DOHH2 (cell line): ENCODE measurements around the gene TAF1A.

Experiments
- H3F3A ChIP-seq: fragments of 200-600 bp; sonication (generic), shearing (Covaris generic); 2 replicates; pipeline ENCODE4 v1.6.0; 2016; ENCODE audit warnings: antibody characterized with exemption, mild to moderate bottlenecking; ENCODE audit not compliant: control insufficient read depth, insufficient read depth
- H3K27ac ChIP-seq: fragments of 200-600 bp; sonication (generic); 2 replicates; pipeline ENCODE4 v1.5.1; 2014; ENCODE audit warnings: low read depth, mild to moderate bottlenecking, low read length, moderate library complexity
- H3K27me3 ChIP-seq: fragments of 200-600 bp; sonication (generic); 2 replicates; pipeline ENCODE4 v1.6.1; 2014; ENCODE audit warnings: mild to moderate bottlenecking, low read length, mixed read lengths; ENCODE audit not compliant: control insufficient read depth
- H3K36me3 ChIP-seq: fragments of 200-600 bp; sonication (generic); 2 replicates; pipeline ENCODE4 v1.6.1; 2014; ENCODE audit warnings: mild to moderate bottlenecking, low read length, moderate library complexity, mixed read lengths; ENCODE audit not compliant: control insufficient read depth
- H3K4me1 ChIP-seq: fragments of 200-600 bp; sonication (generic); 2 replicates; pipeline ENCODE4 v1.6.1; 2014; ENCODE audit warnings: mild to moderate bottlenecking, low read length, mixed read lengths; ENCODE audit not compliant: control insufficient read depth
- H3K4me2 ChIP-seq: fragments of 200-600 bp; sonication (generic); 2 replicates; pipeline ENCODE4 v1.6.0; 2014; ENCODE audit warnings: mild to moderate bottlenecking, low read length, moderate library complexity
- H3K4me3 ChIP-seq: fragments of 200-600 bp; sonication (generic); 2 replicates; pipeline ENCODE4 v1.5.1; 2014; ENCODE audit warnings: mild to moderate bottlenecking, low read length, mixed read lengths
- H3K79me2 ChIP-seq: fragments of 200-600 bp; sonication (generic); 2 replicates; pipeline ENCODE4 v1.6.1; 2014; ENCODE audit warnings: mild to moderate bottlenecking, low read length, mixed read lengths; ENCODE audit not compliant: control insufficient read depth
- H3K9me2 ChIP-seq: fragments of 200-600 bp; sonication (generic); replicated peaks from 2 replicates; pipeline ENCODE4 v1.6.1; 2014; ENCODE audit warnings: mild to moderate bottlenecking, low read length, mixed read lengths; ENCODE audit not compliant: control insufficient read depth
- H3K9me3 ChIP-seq: fragments of 200-600 bp; sonication (generic); 2 replicates; pipeline ENCODE4 v1.6.1; 2014; ENCODE audit warnings: antibody characterized with exemption, low read length, mixed read lengths; ENCODE audit not compliant: control insufficient read depth, insufficient read depth
- H4K20me1 ChIP-seq: fragments of 200-600 bp; sonication (generic); 2 replicates; pipeline ENCODE4 v1.6.0; 2014; ENCODE audit warnings: low read depth, mild to moderate bottlenecking, antibody characterized with exemption, low read length, moderate library complexity; ENCODE audit not compliant: control insufficient read depth, insufficient read depth
- EZH2phosphoT487 ChIP-seq: fragments of 200-600 bp; sonication (generic); IDR thresholded peaks from 2 replicates; pipeline ENCODE4 v1.6.1; 2017; ENCODE audit warnings: borderline replicate concordance, mild to moderate bottlenecking, antibody characterized with exemption, low read length, moderate library complexity, mixed read lengths
- TF ChIP-seq, protein P1 (sequence below): fragments of 200-600 bp; sonication (generic); IDR thresholded peaks from one replicate; pipeline ENCODE4 v1.5.1; 2014; ENCODE audit warnings: antibody characterized with exemption, mild to moderate bottlenecking, low read depth, low read length; ENCODE audit not compliant: poor library complexity, severe bottlenecking

The TAF1A gene

DNA sequence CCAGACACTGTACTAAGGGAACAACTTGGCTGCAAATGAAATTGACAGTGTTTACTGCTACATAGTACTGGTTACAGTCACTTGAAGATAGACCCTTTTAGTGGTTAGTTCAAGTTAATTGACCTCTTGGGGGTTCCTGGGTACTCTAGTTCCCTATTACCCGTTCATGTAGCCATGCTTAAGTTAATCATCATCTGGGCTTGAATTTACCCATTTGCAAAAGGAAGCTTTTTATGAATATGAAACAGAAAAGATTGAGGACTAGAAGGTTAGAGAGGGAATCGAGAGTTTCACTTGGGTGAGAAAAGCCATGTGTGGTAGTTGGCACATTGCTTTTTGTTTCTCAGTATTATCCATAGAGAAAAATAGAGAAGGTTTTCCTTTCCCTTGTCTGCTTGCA is 30.8 kb upstream of the TAF1A start:
- Histone ChIP-seq H3K9me3 (no peaks in the 10 kb centered on the region), H3F3A (peaks cover 4% of the 10 kb centered on the region; the same call in 1 of the 2 replicates), H4K20me1 (no peaks in the 10 kb centered on the region), H3K79me2 (peaks cover 11% of the 10 kb centered on the region), H3K4me1 (peaks cover 19% of the 10 kb centered on the region), H3K27me3 (peaks cover 8% of the 10 kb centered on the region; the same call in 1 of the 2 replicates), H3K4me3 (no peak overlapping the region), H3K4me2 (no peak overlapping the region), H3K27ac (no peak overlapping the region), H3K36me3 (peaks cover 5% of the 10 kb centered on the region; the same call in 1 of the 2 replicates), H3K9me2 (no peaks in the 10 kb centered on the region)
- no peak for TF ChIP-seq EZH2phosphoT487
- TF ChIP-seq, protein P1, sequence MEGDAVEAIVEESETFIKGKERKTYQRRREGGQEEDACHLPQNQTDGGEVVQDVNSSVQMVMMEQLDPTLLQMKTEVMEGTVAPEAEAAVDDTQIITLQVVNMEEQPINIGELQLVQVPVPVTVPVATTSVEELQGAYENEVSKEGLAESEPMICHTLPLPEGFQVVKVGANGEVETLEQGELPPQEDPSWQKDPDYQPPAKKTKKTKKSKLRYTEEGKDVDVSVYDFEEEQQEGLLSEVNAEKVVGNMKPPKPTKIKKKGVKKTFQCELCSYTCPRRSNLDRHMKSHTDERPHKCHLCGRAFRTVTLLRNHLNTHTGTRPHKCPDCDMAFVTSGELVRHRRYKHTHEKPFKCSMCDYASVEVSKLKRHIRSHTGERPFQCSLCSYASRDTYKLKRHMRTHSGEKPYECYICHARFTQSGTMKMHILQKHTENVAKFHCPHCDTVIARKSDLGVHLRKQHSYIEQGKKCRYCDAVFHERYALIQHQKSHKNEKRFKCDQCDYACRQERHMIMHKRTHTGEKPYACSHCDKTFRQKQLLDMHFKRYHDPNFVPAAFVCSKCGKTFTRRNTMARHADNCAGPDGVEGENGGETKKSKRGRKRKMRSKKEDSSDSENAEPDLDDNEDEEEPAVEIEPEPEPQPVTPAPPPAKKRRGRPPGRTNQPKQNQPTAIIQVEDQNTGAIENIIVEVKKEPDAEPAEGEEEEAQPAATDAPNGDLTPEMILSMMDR = no peak

DNA sequence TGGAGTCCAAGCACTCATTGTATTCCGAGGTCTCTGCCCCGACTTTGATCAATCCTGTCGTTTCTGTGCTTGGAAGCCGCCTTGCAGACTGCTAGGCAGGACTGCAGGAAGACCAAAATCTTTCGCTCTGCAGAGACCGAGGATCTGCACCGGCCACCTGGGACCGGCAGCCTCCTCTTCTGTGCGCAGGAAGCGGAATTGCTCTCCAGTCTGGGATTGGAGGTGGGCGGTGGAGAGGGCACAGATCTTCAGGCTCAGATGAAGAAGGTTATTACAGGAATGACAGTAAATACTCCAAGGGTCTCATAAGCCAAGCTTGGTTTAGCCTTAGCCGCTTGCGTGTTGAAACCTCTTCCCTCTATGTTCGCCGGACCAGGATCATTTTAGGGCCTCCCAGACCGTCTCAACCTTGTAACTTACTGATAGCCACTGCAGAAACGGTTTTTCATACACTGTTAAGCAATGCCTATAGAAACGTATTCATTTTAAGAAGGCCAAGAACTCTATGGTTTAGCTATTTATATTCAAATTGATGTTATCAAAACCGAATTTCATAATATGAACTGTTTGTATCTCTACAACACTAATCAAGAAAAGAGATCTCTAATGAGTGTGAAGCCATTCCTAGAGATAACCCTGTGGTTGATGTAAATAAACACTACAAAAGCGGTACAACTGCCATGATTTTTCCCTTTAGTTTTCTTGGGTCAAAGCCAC is 29.3 kb upstream of the TAF1A start:
- H3K79me2 ChIP-seq = peaks cover 11% of the 10 kb centered on the region
- H3K4me2 ChIP-seq = peak overlapping the region; percentile 91

DNA sequence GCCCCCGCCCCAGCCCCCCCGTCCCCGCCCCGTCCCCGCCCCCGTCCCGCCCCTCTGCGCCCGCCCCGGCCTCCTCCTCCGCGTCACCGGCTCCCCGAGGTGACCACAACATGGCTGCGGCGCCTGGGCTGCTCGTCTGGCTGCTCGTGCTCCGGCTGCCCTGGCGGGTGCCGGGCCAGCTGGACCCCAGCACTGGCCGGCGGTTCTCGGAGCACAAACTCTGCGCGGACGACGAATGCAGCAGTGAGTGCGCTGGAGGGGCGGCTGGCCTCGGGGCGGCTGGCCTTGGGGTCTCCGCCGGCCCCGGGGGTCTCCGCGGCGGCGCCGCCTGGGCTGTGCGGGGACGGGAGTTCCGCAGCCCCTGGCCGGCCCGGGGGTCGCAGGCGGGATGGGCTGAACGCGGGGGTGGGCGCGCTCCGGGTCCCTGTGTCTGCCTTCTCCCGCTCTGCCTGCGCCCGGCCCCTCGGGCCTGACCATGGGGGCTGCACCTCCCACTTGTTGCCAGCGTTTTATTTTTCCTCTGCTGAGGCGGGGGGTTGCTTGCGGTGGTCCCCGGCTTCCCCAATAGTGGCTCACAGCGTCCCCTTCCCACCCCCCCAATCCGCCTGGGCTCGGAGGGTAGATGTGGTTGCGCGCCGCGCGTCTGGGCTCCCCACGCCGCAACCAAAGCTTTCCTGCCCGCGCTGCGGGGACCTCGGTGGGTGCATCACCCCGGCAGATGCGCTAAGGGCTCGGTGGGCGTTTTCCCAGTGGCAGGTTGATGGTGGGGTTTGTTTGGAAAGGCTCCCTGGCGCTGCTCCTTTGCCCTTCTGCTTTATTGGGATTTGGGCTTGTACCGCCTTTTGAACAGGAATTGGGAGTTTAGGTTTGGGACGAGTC is 28.5 kb upstream of the TAF1A start, which contains the start of gene MIA3:
TSS of gene MIA3 (plus strand) at position 97 of the 879 bp plus-strand sequence. CDS start at position 111, 14 bp downstream.
- Histone ChIP-seq H3K9me3 (no peaks in the 10 kb centered on the region), H3K9me2 (no peaks in the 10 kb centered on the region), H3F3A (peaks cover 4% of the 10 kb centered on the region; the same call in 1 of the 2 replicates), H3K27me3 (peaks cover 26% of the 10 kb centered on the region), H3K4me1 (peaks cover 19% of the 10 kb centered on the region), H3K4me3 (peak within 1 kb of the TSS; percentile 91), H4K20me1 (no peaks in the 10 kb centered on the region), H3K4me2 (peak within 1 kb of the TSS; percentile 99), H3K27ac (no peak within 1 kb of the TSS), H3K79me2 (peaks cover 11% of the 10 kb centered on the region), H3K36me3 (no peaks in the 10 kb centered on the region)
- no peak for TF ChIP-seq EZH2phosphoT487
- TF ChIP-seq, protein P1 = no peak

More for the DNA sequence above, 29.3 kb upstream of the TAF1A start:
- H3K27ac ChIP-seq = no peak overlapping the region
- no peaks in the 10 kb centered on the region for H4K20me1 ChIP-seq
- H3K4me1 ChIP-seq = peaks cover 19% of the 10 kb centered on the region
- H3K27me3 ChIP-seq = peaks cover 18% of the 10 kb centered on the region
- H3K36me3 ChIP-seq = no peaks in the 10 kb centered on the region
- H3K9me2 ChIP-seq = no peaks in the 10 kb centered on the region
- H3K9me3 ChIP-seq = no peaks in the 10 kb centered on the region
- peak overlapping the region; percentile 90 for H3K4me3 ChIP-seq
- H3F3A ChIP-seq = peaks cover 4% of the 10 kb centered on the region; the same call in 1 of the 2 replicates
- TF ChIP-seq EZH2phosphoT487 = no peak
- TF ChIP-seq, protein P1 = no peak
